ENCODE measurements around the gene HOXA1. TPM values are rescaled to one million over a fixed set of nuclear protein-coding genes. Genes with fewer than 3 reads are reported as not detected.

The HOXA1 gene
- total and polyA plus RNA-seq, 2 of the 4 experiments (the other 2 are of a cell fraction): 0.54 to 1.8 TPM

GRCh38 chr7:27079234-27079975 lies 16.4 kb downstream of the HOXA1 start:
- DNase-seq (no peak), ATAC-seq (ENCODE audit: low read depth) (no peak)
- Histone ChIP-seq H3K9me3 (ENCODE audit: control insufficient read depth, insufficient read depth, low read length) (no peaks in the 10 kb centered on the region), H3K14ac (replicated peaks; ENCODE audit: low read depth, low read length) (no peak overlapping the region), H4K91ac (ENCODE audit: insufficient read depth, low read depth, low read length) (no peak overlapping the region), H3K9me1 (ENCODE audit: insufficient read depth, low read length) (no peaks in the 10 kb centered on the region), H4K20me1 (ENCODE audit: insufficient read depth, low read length) (no peaks in the 10 kb centered on the region), H2BK20ac (ENCODE audit: low read depth, low read length) (no peak overlapping the region), H3K4me1 (ENCODE audit: control insufficient read depth, insufficient read depth, low read length) (no peaks in the 10 kb centered on the region; the same call in 1 of the 2 replicates), H2AK5ac (ENCODE audit: low read depth, low read length) (no peak overlapping the region), H3K36me3 (ENCODE audit: control insufficient read depth, insufficient read depth, low read length) (no peaks in the 10 kb centered on the region), H3K56ac (ENCODE audit: extremely low read depth, insufficient read depth, low read length) (no peak overlapping the region), H3K4ac (ENCODE audit: low read depth, low read length) (no peak overlapping the region), H2AFZ (replicated peaks; ENCODE audit: low read length, poor library complexity) (no peak overlapping the region), H2BK5ac (ENCODE audit: low read depth, low read length, poor library complexity, severe bottlenecking) (no peak overlapping the region), H4K5ac (ENCODE audit: low read depth, low read length) (no peak overlapping the region), H4K8ac (ENCODE audit: low read depth in 2 of 2, low read length in 2 of 2) (no peak overlapping the region), H3K4me3 (ENCODE audit: insufficient read depth, low read depth, low read length) (no peak overlapping the region), H3K18ac (ENCODE audit: low read depth, low read length) (no peak overlapping the region), H3K27ac (ENCODE audit: insufficient read depth, low read length) (no peak overlapping the region), H2BK120ac (ENCODE audit: low read depth, low read length) (no peak overlapping the region), H3K9ac (ENCODE audit: low read depth, low read length) (no peak overlapping the region), H3K4me2 (ENCODE audit: low read depth, low read length) (no peak overlapping the region), H3K23ac (ENCODE audit: low read depth, low read length) (no peak overlapping the region), H2BK15ac (ENCODE audit: low read depth, low read length) (no peak overlapping the region), H2AK9ac (replicated peaks; ENCODE audit: low read depth, low read length, poor library complexity) (no peak overlapping the region), H3K27me3 (ENCODE audit: control insufficient read depth, insufficient read depth, low read length) (no peaks in the 10 kb centered on the region), H3K79me1 (ENCODE audit: low read depth in 1 of 2, low read length in 2 of 2) (no peaks in the 10 kb centered on the region)
- ChIA-PET CTCF (no interaction called here), POLR2A (ENCODE audit: unreplicated experiment) (no interaction called here)
- whole genome bisulfite sequencing, 2 experiments (ENCODE audit: extremely low coverage in 2 of 2, insufficient read length in 1 of 2): no CpG with 5 or more reads among the region's 1 CpG
- TF ChIP-seq FOS (IDR thresholded peaks at IDR 0.05; ENCODE audit: low read depth, low read length) (no peak), RAD21 (IDR thresholded peaks at IDR 0.05; ENCODE audit: low read length) (no peak), SMC3 (IDR thresholded peaks at IDR 0.05; ENCODE audit: low read depth, low read length) (no peak), USF2 (IDR thresholded peaks at IDR 0.05; ENCODE audit: low read depth, low read length) (no peak), MXI1 (IDR thresholded peaks at IDR 0.05; ENCODE audit: borderline replicate concordance, low read depth, low read length) (no peak), RCOR1 (IDR thresholded peaks at IDR 0.05; ENCODE audit: insufficient replicate concordance, low read length) (no peak), CTCF (conservative IDR thresholded peaks at IDR 0.05; ENCODE audit: low read depth, low read length) (no peak)
- in situ Hi-C loops (cut with MboI; ENCODE audit: low sequenced_read_pairs) (no loop called here), intact Hi-C loops (cut with micrococcal nuclease) (no loop called here), dilution Hi-C loops (cut with HindIII; ENCODE audit: low sequenced_read_pairs, unreplicated experiment) (no loop called here)
- no TSS peak for BruUV-seq (replicated peaks)

Measured in IMR-90 (cell line).